HCT116 (cell line): ENCODE measurements around the gene OAT. TPM values are rescaled to one million over a fixed set of nuclear protein-coding genes. Genes with fewer than 3 reads are reported as not detected.
"Not testable (repeated sequence)": the region's sequence is repeated elsewhere in the genome, so short reads cannot be mapped to it uniquely, and the experiment has no call there.

ENCODE experiments used
- ATAC-seq: fragments of 200-7000 bp; cut with Tn5 transposase; 2 replicates; pipeline ENCODE4 v1.9.1; 2020; ENCODE audit warnings: mild to moderate bottlenecking, moderate library complexity
- BruUV-seq: library from RNA; stranded (reverse); fragments of 400-500 nt; replicated peaks from 2 replicates; lab custom pipeline; 2021; lab: Mats Ljungman, UMichigan
- CTCF ChIA-PET: fragments of 300-600 bp; sonication (Branson Sonifier 250); formaldehyde crosslinking; loops from one replicate; lab custom pipeline; 2021; ENCODE audit warnings: antibody characterized with exemption; lab: Charles Lee
- POLR2A ChIA-PET: fragments of 300-600, 350-600 bp; sonication (Branson Sonifier 250); formaldehyde crosslinking; loops from one replicate; lab custom pipeline; 2021; ENCODE audit warnings: antibody characterized with exemption; lab: Charles Lee
- RAD21 ChIA-PET, 2 experiments: fragments of 300-600 bp; sonication (Branson Sonifier 250); formaldehyde crosslinking; loops; one replicate each; lab custom pipeline; 2023; ENCODE audit warnings: low total read pairs in 2 of 2; ENCODE audit not compliant: uncharacterized antibody in 2 of 2, unreplicated experiment in 2 of 2, low non-redundant PET in 1 of 2; lab: Charles Lee
- DNase-seq: peaks from one replicate; pipeline ENCODE4 v3.0.0-alpha.2; 2010; ENCODE audit warnings: low read depth, low spot score
- H2AFZ ChIP-seq: fragments of 200-600 bp; shearing (Covaris generic), sonication (generic); 2 replicates; pipeline ENCODE4 v1.6.1; 2017; ENCODE audit warnings: low read depth, mixed run types, mixed read lengths, antibody characterized with exemption, low read length; ENCODE audit not compliant: poor library complexity, severe bottlenecking
- H3K27ac ChIP-seq: 2 replicates; pipeline ENCODE4 v1.5.1; 2012; ENCODE audit warnings: low read depth, low read length
- H3K27me3 ChIP-seq: fragments of 200-600 bp; sonication (generic); 2 replicates; pipeline ENCODE4 v1.6.1; 2016; ENCODE audit warnings: mixed run types, low read length, mixed read lengths; ENCODE audit not compliant: insufficient read depth
- H3K36me3 ChIP-seq, 2 experiments: fragments of 200-500 bp in 1 of 2; fragments of 200-600 bp in 1 of 2; sonication (Bioruptor generic) in 1 of 2; sonication (generic) in 1 of 2; 2 replicates each; pipeline versions ENCODE4 v1.5.1 to v1.6.1; 2014 to 2016; ENCODE audit warnings: low read length in 2 of 2, inconsistent platforms in 1 of 2, mixed read lengths in 1 of 2, mixed run types in 1 of 2; ENCODE audit not compliant: insufficient read depth in 2 of 2, control insufficient read depth in 1 of 2
- H3K4me1 ChIP-seq, 2 experiments: fragments of 200-600 bp in 1 of 2; sonication (generic) in 1 of 2; 2 replicates each; pipeline versions ENCODE4 v1.5.1 to v1.6.1; 2012 to 2017; ENCODE audit warnings: low read length in 2 of 2, inconsistent platforms in 1 of 2, mild to moderate bottlenecking in 1 of 2, mixed read lengths in 1 of 2, mixed run types in 1 of 2, moderate library complexity in 1 of 2; ENCODE audit not compliant: insufficient read depth in 2 of 2, control insufficient read depth in 1 of 2
- H3K4me2 ChIP-seq: fragments of 200-600 bp; sonication (generic); 2 replicates; pipeline ENCODE4 v1.6.1; 2017; ENCODE audit warnings: mixed run types, low read length, mixed read lengths
- H3K4me3 ChIP-seq, 2 experiments: fragments of 200-600 bp in 1 of 2; sonication (generic) in 1 of 2; replicated peaks in 1 of 2; 2 replicates each; pipeline ENCODE4 v1.5.1; 2011 to 2016; ENCODE audit warnings: low read length in 2 of 2, control low read depth in 1 of 2, low read depth in 1 of 2, mild to moderate bottlenecking in 1 of 2, mixed read lengths in 1 of 2, mixed run types in 1 of 2
- H3K79me2 ChIP-seq: fragments of 200-600 bp; sonication (generic); 2 replicates; pipeline ENCODE4 v1.6.1; 2017; ENCODE audit warnings: mild to moderate bottlenecking, mixed run types, low read length, moderate library complexity, mixed read lengths; ENCODE audit not compliant: insufficient read depth
- H3K9ac ChIP-seq: fragments of 200-600 bp; sonication (generic); 2 replicates; pipeline ENCODE4 v1.6.1; 2016; ENCODE audit warnings: low read length, mixed read lengths
- H3K9me2 ChIP-seq: fragments of 200-600 bp; sonication (generic), shearing (Covaris generic); 2 replicates; pipeline ENCODE4 v1.6.1; 2017; ENCODE audit warnings: mixed run types, mild to moderate bottlenecking, moderate library complexity; ENCODE audit not compliant: insufficient read depth
- H3K9me3 ChIP-seq, 2 experiments: fragments of 200-500 bp in 1 of 2; fragments of 200-600 bp in 1 of 2; sonication (Bioruptor generic) in 1 of 2; sonication (generic) in 1 of 2; 2 replicates each; pipeline ENCODE4 v1.6.1; 2014 to 2017; ENCODE audit warnings: low read length in 2 of 2, mixed read lengths in 2 of 2, inconsistent platforms in 1 of 2, low read depth in 1 of 2, mild to moderate bottlenecking in 1 of 2, mixed run types in 1 of 2, moderate library complexity in 1 of 2; ENCODE audit not compliant: control insufficient read depth in 1 of 2, insufficient read depth in 1 of 2
- H4K20me1 ChIP-seq: fragments of 200-600 bp; sonication (generic), shearing (Covaris generic); 2 replicates; pipeline ENCODE4 v1.6.1; 2017; ENCODE audit warnings: mixed run types, mild to moderate bottlenecking, moderate library complexity; ENCODE audit not compliant: insufficient read depth
- CBX3 ChIP-seq: IDR thresholded peaks from 2 replicates; pipeline ENCODE4 v1.6.1; 2012; ENCODE audit warnings: low read depth
- YY1 ChIP-seq: IDR thresholded peaks from 2 replicates; pipeline ENCODE4 v1.6.1; 2011; ENCODE audit warnings: low read length, low read depth, moderate library complexity, mild to moderate bottlenecking; ENCODE audit not compliant: insufficient replicate concordance; ENCODE audit errors: extremely low read depth
- intact Hi-C: fragments of 100-400 bp; cut with micrococcal nuclease; formaldehyde crosslinking; loops from 2 replicates; pipeline ENCODE4 v1.10.0; 2022
- total RNA-seq: library from RNA; stranded (reverse); gene quantifications from one replicate; pipeline ENCODE4 v1.2.1, GENCODE V29; 2021; ENCODE audit not compliant: unreplicated experiment
- TF ChIP-seq, protein P1 (sequence below): IDR thresholded peaks from 2 replicates; pipeline ENCODE4 v1.6.1; 2012

OAT gene
- total RNA-seq, 1 experiment from 2014 or later = 133 TPM

DNA sequence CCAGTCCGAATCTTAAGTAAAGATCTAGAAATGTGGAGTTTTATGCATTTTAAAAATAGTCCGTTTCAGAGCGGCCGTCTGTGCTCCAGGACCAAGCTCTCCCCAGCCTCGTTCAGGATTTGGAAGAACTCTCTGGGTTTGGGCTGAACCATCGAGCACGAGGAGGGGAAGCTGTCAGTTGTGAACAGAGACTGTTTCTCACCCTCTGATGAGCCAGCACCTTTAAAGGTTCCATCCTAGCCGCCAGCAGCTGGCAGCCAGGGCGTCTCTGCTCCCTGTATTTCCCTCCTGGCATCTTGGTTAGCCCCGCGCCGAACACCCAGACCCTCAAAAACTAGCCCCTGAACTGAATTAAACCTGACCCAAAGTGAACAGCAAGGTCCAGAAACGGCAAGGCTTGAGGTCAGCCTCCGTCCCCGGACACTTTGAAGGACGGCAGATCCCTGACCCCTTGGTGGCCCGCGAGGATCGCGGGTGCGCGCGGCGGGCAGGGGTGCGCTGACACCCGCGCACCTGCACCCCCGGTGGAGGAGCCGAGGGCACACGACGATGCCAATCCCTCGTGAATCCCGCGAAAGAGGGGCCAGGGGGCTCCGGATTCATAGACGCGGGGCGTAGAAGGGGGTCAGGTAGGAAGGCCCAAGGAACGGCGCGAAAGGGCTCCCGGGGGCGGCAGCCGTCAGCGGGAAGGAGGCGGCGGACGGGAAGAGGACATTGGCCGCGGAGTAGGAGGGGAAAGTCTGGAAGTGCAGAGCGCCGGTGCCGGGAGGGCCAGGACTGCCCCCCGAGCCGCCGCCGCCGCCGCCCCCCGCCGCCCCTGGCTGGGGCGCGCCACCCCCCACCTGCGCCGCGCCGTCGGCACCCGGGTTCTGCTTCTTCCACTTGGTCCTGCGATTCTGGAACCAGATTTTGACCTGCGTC lies 28.4 kb upstream of the OAT start:
- H3K27me3 ChIP-seq = no peaks in the 10 kb centered on the region
- H3K27ac ChIP-seq = no peak overlapping the region
- no peaks in the 10 kb centered on the region for H3K9me2 ChIP-seq
- H3K4me2 ChIP-seq = no peak overlapping the region
- no peaks in the 10 kb centered on the region for H3K36me3 ChIP-seq
- ChIA-PET POLR2A (no interaction called here), RAD21 (no interaction called here), CTCF (no interaction called here)
- intact Hi-C loops = no loop called here
- DNase-seq = no peak
- TF ChIP-seq YY1 (no peak), CBX3 (no peak)
- TF ChIP-seq, protein P1, sequence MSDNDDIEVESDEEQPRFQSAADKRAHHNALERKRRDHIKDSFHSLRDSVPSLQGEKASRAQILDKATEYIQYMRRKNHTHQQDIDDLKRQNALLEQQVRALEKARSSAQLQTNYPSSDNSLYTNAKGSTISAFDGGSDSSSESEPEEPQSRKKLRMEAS = no peak
- H2AFZ ChIP-seq = no peak overlapping the region
- H3K4me1 ChIP-seq = peaks cover 11 to 19% of the 10 kb centered on the region in 2 experiments
- no peak overlapping the region for H3K4me3 ChIP-seq
- no peaks in the 10 kb centered on the region for H3K79me2 ChIP-seq
- H3K9ac ChIP-seq = no peak overlapping the region
- H3K9me3 ChIP-seq = no peaks in the 10 kb centered on the region
- no TSS peak for BruUV-seq
- no peak for ATAC-seq
- H4K20me1 ChIP-seq = no peaks in the 10 kb centered on the region

DNA sequence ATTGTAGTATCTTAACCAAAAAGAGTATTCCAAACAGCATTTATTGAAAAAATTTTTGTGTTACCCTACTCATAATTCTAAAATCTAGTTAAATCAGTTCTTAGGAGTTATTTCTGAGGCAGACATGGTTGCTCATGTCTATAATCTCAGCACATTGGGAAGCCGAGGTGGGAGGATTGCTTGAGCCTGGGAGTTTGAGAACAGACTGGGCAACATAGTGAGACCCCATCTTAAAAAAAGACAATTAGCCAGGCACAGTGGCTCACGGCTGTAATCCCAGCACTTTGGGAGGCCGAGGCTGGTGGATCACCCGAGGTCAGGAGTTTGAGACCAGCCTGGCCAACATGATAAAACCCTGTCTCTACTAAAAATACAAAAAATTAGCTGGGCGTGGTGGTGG lies 23.0 kb upstream of the OAT start:
- H3K9me2 ChIP-seq, H2AFZ ChIP-seq, DNase-seq, CTCF ChIA-PET, H3K79me2 ChIP-seq, H3K36me3 ChIP-seq, intact Hi-C loops, RAD21 ChIA-PET, H4K20me1 ChIP-seq, H3K4me3 ChIP-seq, H3K27me3 ChIP-seq, H3K4me2 ChIP-seq, ATAC-seq, H3K9ac ChIP-seq, H3K9me3 ChIP-seq, H3K27ac ChIP-seq, POLR2A ChIA-PET, BruUV-seq: not testable (repeated sequence)
- H3K4me1 ChIP-seq = peaks cover 6 to 16% of the 10 kb centered on the region in 2 experiments; a peak in 3 of 4 replicates
